ENCODE data around the gene RIGI.

The RIGI gene

DNA sequence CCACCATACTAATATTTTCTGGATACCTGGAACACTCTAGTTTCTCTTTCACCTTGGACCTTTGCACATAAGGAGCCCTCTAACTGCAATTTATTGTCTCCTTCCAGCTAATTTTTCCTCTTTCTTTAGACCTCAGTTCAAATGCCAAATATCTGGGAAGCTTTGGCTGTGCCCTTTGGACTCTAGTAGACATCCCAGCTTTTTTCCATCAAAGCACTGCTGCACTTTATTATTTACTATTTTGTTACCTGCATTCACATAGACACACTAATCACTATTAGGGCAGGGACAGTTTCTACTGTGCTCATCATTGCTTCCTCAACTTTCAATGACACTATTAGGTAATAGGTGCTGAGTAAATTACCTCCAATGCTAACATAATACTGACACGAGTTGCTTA lies 2.1 kb downstream of the RIGI start:
- Histone ChIP-seq H3K4me2 (ENCODE audit: low read length) (no peak overlapping the region), H4K20me1 (ENCODE audit: control insufficient read depth, insufficient read depth, low read depth, low read length) (no peaks in the 10 kb centered on the region), H3K9me3 (ENCODE audit: control insufficient read depth, insufficient read depth, low read length) (no peaks in the 10 kb centered on the region), H3K79me2 (ENCODE audit: control insufficient read depth, low read length) (no peaks in the 10 kb centered on the region), H3K9me2 (replicated peaks; ENCODE audit: control insufficient read depth, low read length) (no peaks in the 10 kb centered on the region), H3K27me3 (ENCODE audit: control insufficient read depth, low read length) (no peaks in the 10 kb centered on the region), H3K4me3 (ENCODE audit: low read length) (no peak overlapping the region), H3K27ac (ENCODE audit: low read depth, low read length) (no peak overlapping the region), H3K36me3 (ENCODE audit: control insufficient read depth, low read length) (no peaks in the 10 kb centered on the region), H3K4me1 (ENCODE audit: control insufficient read depth, low read length) (peaks cover 20% of the 10 kb centered on the region), H3F3A (ENCODE audit: control insufficient read depth, insufficient read depth) (no peaks in the 10 kb centered on the region)
- TF ChIP-seq EZH2phosphoT487 (IDR thresholded peaks at IDR 0.05; ENCODE audit: borderline replicate concordance, low read length) = no peak
- TF ChIP-seq, protein P1, sequence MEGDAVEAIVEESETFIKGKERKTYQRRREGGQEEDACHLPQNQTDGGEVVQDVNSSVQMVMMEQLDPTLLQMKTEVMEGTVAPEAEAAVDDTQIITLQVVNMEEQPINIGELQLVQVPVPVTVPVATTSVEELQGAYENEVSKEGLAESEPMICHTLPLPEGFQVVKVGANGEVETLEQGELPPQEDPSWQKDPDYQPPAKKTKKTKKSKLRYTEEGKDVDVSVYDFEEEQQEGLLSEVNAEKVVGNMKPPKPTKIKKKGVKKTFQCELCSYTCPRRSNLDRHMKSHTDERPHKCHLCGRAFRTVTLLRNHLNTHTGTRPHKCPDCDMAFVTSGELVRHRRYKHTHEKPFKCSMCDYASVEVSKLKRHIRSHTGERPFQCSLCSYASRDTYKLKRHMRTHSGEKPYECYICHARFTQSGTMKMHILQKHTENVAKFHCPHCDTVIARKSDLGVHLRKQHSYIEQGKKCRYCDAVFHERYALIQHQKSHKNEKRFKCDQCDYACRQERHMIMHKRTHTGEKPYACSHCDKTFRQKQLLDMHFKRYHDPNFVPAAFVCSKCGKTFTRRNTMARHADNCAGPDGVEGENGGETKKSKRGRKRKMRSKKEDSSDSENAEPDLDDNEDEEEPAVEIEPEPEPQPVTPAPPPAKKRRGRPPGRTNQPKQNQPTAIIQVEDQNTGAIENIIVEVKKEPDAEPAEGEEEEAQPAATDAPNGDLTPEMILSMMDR (IDR thresholded peaks at IDR 0.05; ENCODE audit: low read depth, low read length, poor library complexity, severe bottlenecking) = no peak

DNA sequence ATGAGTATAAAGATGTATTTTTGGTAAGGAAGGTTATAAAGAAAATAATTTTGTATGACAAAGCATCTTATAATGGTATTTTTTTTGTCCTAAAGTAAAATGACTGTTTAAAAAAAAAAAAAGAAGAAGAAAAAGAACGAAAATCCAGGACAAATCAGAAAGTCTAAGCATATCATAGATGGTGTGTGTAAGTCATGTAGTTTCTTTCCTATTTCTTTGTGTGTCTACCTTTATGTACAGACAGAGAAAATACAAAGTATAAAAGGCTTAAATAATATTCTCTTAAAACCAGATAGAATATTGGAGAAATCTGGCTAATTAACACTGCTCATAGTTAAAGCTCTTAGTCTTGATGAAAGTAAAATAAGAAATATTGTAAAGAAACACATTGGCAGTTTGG lies 7.7 kb downstream of the RIGI start:
- Histone ChIP-seq H3K27ac (ENCODE audit: low read depth, low read length) (no peak overlapping the region), H3K79me2 (ENCODE audit: control insufficient read depth, low read length) (no peaks in the 10 kb centered on the region), H4K20me1 (ENCODE audit: control insufficient read depth, insufficient read depth, low read depth, low read length) (no peaks in the 10 kb centered on the region), H3K4me2 (ENCODE audit: low read length) (no peak overlapping the region), H3K9me2 (replicated peaks; ENCODE audit: control insufficient read depth, low read length) (no peaks in the 10 kb centered on the region), H3K36me3 (ENCODE audit: control insufficient read depth, low read length) (no peaks in the 10 kb centered on the region), H3K9me3 (ENCODE audit: control insufficient read depth, insufficient read depth, low read length) (peaks cover 11% of the 10 kb centered on the region), H3K4me1 (ENCODE audit: control insufficient read depth, low read length) (no peaks in the 10 kb centered on the region), H3K4me3 (ENCODE audit: low read length) (no peak overlapping the region), H3K27me3 (ENCODE audit: control insufficient read depth, low read length) (no peaks in the 10 kb centered on the region), H3F3A (ENCODE audit: control insufficient read depth, insufficient read depth) (no peaks in the 10 kb centered on the region)
- TF ChIP-seq, protein P1 (IDR thresholded peaks at IDR 0.05; ENCODE audit: low read depth, low read length, poor library complexity, severe bottlenecking) = no peak
- no peak for TF ChIP-seq EZH2phosphoT487 (IDR thresholded peaks at IDR 0.05; ENCODE audit: borderline replicate concordance, low read length)

DNA sequence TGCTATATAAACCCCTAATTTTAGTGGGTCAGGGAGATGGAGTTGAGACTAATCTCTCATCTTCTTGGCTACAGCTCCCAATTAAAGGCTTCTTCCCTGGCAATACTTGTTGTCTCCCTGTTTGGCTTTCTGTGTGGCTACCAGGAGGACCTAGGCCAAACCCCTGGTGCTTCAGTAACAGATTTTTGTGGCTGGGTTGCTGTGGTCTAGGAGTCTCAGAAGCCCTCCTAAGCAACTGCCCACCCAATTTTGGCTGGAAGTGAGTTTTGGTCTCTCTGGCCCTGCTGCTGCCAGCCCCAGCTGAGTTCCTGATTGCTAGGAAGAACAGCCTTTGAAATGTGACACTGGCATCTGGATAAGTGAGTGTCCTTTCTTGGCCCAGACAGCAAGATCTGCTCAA lies 9.8 kb downstream of the RIGI start:
- Histone ChIP-seq H4K20me1 (ENCODE audit: control insufficient read depth, insufficient read depth, low read depth, low read length) (no peaks in the 10 kb centered on the region), H3K36me3 (ENCODE audit: control insufficient read depth, low read length) (no peaks in the 10 kb centered on the region), H3K79me2 (ENCODE audit: control insufficient read depth, low read length) (no peaks in the 10 kb centered on the region), H3F3A (ENCODE audit: control insufficient read depth, insufficient read depth) (no peaks in the 10 kb centered on the region), H3K4me1 (ENCODE audit: control insufficient read depth, low read length) (no peaks in the 10 kb centered on the region), H3K9me3 (ENCODE audit: control insufficient read depth, insufficient read depth, low read length) (peaks cover 11% of the 10 kb centered on the region), H3K9me2 (replicated peaks; ENCODE audit: control insufficient read depth, low read length) (no peaks in the 10 kb centered on the region), H3K4me3 (ENCODE audit: low read length) (no peak overlapping the region), H3K4me2 (ENCODE audit: low read length) (no peak overlapping the region), H3K27ac (ENCODE audit: low read depth, low read length) (no peak overlapping the region), H3K27me3 (ENCODE audit: control insufficient read depth, low read length) (no peaks in the 10 kb centered on the region)
- TF ChIP-seq EZH2phosphoT487 (IDR thresholded peaks at IDR 0.05; ENCODE audit: borderline replicate concordance, low read length) = no peak
- TF ChIP-seq, protein P1 (IDR thresholded peaks at IDR 0.05; ENCODE audit: low read depth, low read length, poor library complexity, severe bottlenecking) = no peak

DNA sequence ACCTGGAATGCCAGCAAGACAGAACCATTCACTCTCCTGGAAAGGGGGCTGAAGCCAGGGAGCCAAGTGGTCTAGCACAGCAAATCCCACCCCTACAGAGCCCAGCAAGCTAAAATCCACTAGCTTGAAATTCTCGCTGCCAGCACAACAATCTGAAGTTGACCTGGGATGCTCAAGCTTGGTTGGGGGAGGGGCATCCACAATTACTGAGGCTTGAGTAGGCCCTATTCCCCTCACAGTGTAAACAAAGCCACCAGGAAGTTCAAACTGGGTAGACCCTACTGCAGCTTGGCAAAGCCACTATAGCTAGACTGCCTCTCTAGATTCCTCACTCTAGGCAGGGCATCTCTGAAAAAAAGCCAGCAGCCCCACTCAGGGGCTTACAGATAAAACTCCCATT lies 17.3 kb downstream of the RIGI start:
- Histone ChIP-seq H3K27ac (ENCODE audit: low read depth, low read length) (no peak overlapping the region), H3K4me3 (ENCODE audit: low read length) (no peak overlapping the region), H3K4me1 (ENCODE audit: control insufficient read depth, low read length) (no peaks in the 10 kb centered on the region), H3K27me3 (ENCODE audit: control insufficient read depth, low read length) (0 out of 2 replicates have a peak, but pooled peaks cover 2% of the 10 kb centered on the region), H3K9me2 (replicated peaks; ENCODE audit: control insufficient read depth, low read length) (no peaks in the 10 kb centered on the region), H3K79me2 (ENCODE audit: control insufficient read depth, low read length) (no peaks in the 10 kb centered on the region), H3K36me3 (ENCODE audit: control insufficient read depth, low read length) (no peaks in the 10 kb centered on the region), H3F3A (ENCODE audit: control insufficient read depth, insufficient read depth) (no peaks in the 10 kb centered on the region), H3K9me3 (ENCODE audit: control insufficient read depth, insufficient read depth, low read length) (no peaks in the 10 kb centered on the region), H3K4me2 (ENCODE audit: low read length) (no peak overlapping the region), H4K20me1 (ENCODE audit: control insufficient read depth, insufficient read depth, low read depth, low read length) (no peaks in the 10 kb centered on the region)
- TF ChIP-seq, protein P1 (IDR thresholded peaks at IDR 0.05; ENCODE audit: low read depth, low read length, poor library complexity, severe bottlenecking) = no peak
- no peak for TF ChIP-seq EZH2phosphoT487 (IDR thresholded peaks at IDR 0.05; ENCODE audit: borderline replicate concordance, low read length)
